ENCODE results near the gene PLCL2. TPM values are rescaled to one million over a fixed set of nuclear protein-coding genes. Genes with fewer than 3 reads are reported as not detected.

PLCL2 gene
- total and polyA plus RNA-seq, 10 donors: 6.9 to 60.4 (median 41.8) TPM

- DNase-seq: no peak
- Histone ChIP-seq H3K36me3 (peaks cover 0 to 21% (median 0%) of the 10 kb centered on the region in 6 donors), H3K4me3 (no peak overlapping the region), H3K27me3 (replicated peaks in 1 of 7) (no peaks in the 10 kb centered on the region), H3K4me1 (peaks cover 0 to 44% (median 14%) of the 10 kb centered on the region in 6 donors), H3K9me3 (no peaks in the 10 kb centered on the region), H3K27ac (no peak overlapping the region)
- intact Hi-C loops (cut with DNase I; ENCODE audit: low total_unique reads): no loop called here
- WGBS, 5 donors: 83 to 95% (median 84%) methylated on average over 5 of the region's 5 CpGs
- no peak for TF ChIP-seq CTCF (IDR thresholded peaks at IDR 0.05 in 8 of 11, conservative IDR thresholded peaks at IDR 0.05 in 3 of 11)
- TF ChIP-seq POLR2AphosphoS5 (IDR thresholded peaks at IDR 0.05): no peak
- no peak for TF ChIP-seq POLR2A (IDR thresholded peaks at IDR 0.05)
Measured at GRCh38 chr3:17025594-17026139, 140.9 kb downstream of the PLCL2 start.

GRCh38 chr3:17027318-17027717 lies 142.6 kb downstream of the PLCL2 start:
- no peaks in the 10 kb centered on the region for H3K27me3 ChIP-seq (replicated peaks in 1 of 7)
- intact Hi-C loops (cut with DNase I; ENCODE audit: low total_unique reads): no loop called here
- peaks cover 0 to 51% (median 15%) of the 10 kb centered on the region in 6 donors for H3K4me1 ChIP-seq
- WGBS, 5 donors: 94 to 100% (median 97%) methylated on average over 1 of the region's 1 CpG
- TF ChIP-seq CTCF (IDR thresholded peaks at IDR 0.05 in 8 of 11, conservative IDR thresholded peaks at IDR 0.05 in 3 of 11) (no peak), POLR2AphosphoS5 (IDR thresholded peaks at IDR 0.05) (no peak)
- no peak for DNase-seq
- no peaks in the 10 kb centered on the region for H3K9me3 ChIP-seq
- peaks cover 0 to 21% (median 0%) of the 10 kb centered on the region in 6 donors for H3K36me3 ChIP-seq
- no peak overlapping the region for H3K4me3 ChIP-seq
- H3K27ac ChIP-seq: no peak overlapping the region

- Histone ChIP-seq H3K27ac (no peak overlapping the region), H3K4me1 (peaks cover 0 to 51% (median 14%) of the 10 kb centered on the region in 6 donors), H3K36me3 (peaks cover 0 to 21% (median 0%) of the 10 kb centered on the region in 6 donors), H3K27me3 (replicated peaks in 1 of 7) (no peaks in the 10 kb centered on the region), H3K4me3 (no peak overlapping the region), H3K9me3 (no peaks in the 10 kb centered on the region)
- intact Hi-C loops (cut with DNase I; ENCODE audit: low total_unique reads): no loop called here
- no peak for DNase-seq
- TF ChIP-seq CTCF (IDR thresholded peaks at IDR 0.05 in 8 of 11, conservative IDR thresholded peaks at IDR 0.05 in 3 of 11): no peak
- 90 to 98% (median 96%) methylated on average over 4 of the region's 4 CpGs for WGBS, 5 donors
Measured at GRCh38 chr3:17028363-17028762, 143.6 kb downstream of the PLCL2 start.

GRCh38 chr3:17030438-17030837 lies 145.7 kb downstream of the PLCL2 start:
- no peak for DNase-seq
- H3K36me3 ChIP-seq: peaks cover 0 to 17% (median 0%) of the 10 kb centered on the region in 6 donors
- H3K27ac ChIP-seq: no peak overlapping the region
- TF ChIP-seq POLR2A (IDR thresholded peaks at IDR 0.05): no peak
- no peak for TF ChIP-seq CTCF (IDR thresholded peaks at IDR 0.05 in 8 of 11, conservative IDR thresholded peaks at IDR 0.05 in 3 of 11)
- no peak for TF ChIP-seq POLR2AphosphoS5 (IDR thresholded peaks at IDR 0.05)
- intact Hi-C loops (cut with DNase I; ENCODE audit: low total_unique reads): loop anchor here (10.0 kb wide), 2 partner anchors 146 to 426 kb away; partner anchors contain the start of genes DAZL and PLCL2
- no peaks in the 10 kb centered on the region for H3K9me3 ChIP-seq
- WGBS, 5 donors: 49 to 59% (median 51%) methylated on average over 3 of the region's 3 CpGs
- H3K4me1 ChIP-seq: peaks cover 0 to 65% (median 29%) of the 10 kb centered on the region in 6 donors
- no peak overlapping the region for H3K4me3 ChIP-seq
- H3K27me3 ChIP-seq (replicated peaks in 1 of 7): no peaks in the 10 kb centered on the region

All from spleen (tissue), 11 donors.